B cell (primary cell): ENCODE results near the gene GFOD1. TPM values are rescaled to one million over a fixed set of nuclear protein-coding genes. Genes with fewer than 3 reads are reported as not detected.

Experiments used
- ATAC-seq: fragments of 200-7000 bp; cut with Tn5 transposase; one replicate; pipeline ENCODE4 v1.10.0; 2021; ENCODE audit warnings: low read depth, mild to moderate bottlenecking, moderate number of reproducible peaks, moderate library complexity
- CTCF ChIA-PET: fragments of 350-600 bp; sonication (Branson Sonifier 250); formaldehyde crosslinking; loops from one replicate; lab custom pipeline; 2021; ENCODE audit warnings: antibody characterized with exemption, inconsistent platforms; lab: Charles Lee
- POLR2A ChIA-PET: fragments of 350-600 bp; sonication (Branson Sonifier 250); formaldehyde crosslinking; loops from one replicate; lab custom pipeline; 2021; ENCODE audit warnings: antibody characterized with exemption; lab: Charles Lee
- DNase-seq: peaks from one replicate; pipeline ENCODE4 v3.0.0; 2013
- H2AFZ ChIP-seq: 2 replicates; pipeline ENCODE4 v1.6.1; 2012; ENCODE audit warnings: mild to moderate bottlenecking, low read depth, low read length; ENCODE audit not compliant: insufficient read depth, poor library complexity, severe bottlenecking
- H3K27ac ChIP-seq, 2 donors: 1 replicate in 1 of 2; 2 replicates in 1 of 2; pipeline ENCODE4 v1.5.1; 2012 to 2013; ENCODE audit warnings: low read length in 2 of 2, mild to moderate bottlenecking in 2 of 2, moderate library complexity in 1 of 2
- H3K27me3 ChIP-seq, 4 experiments: fragments of 200-600 bp in 1 of 4; sonication (generic) in 1 of 4; replicated peaks in 1 of 4; 1 replicate in 2 of 4; 2 replicates in 2 of 4; pipeline versions ENCODE4 v1.6.1 to v1.7.0; 2013 to 2016; ENCODE audit warnings: low read length in 3 of 4, mild to moderate bottlenecking in 2 of 4, mixed read lengths in 1 of 4, moderate library complexity in 1 of 4; ENCODE audit not compliant: insufficient read depth in 4 of 4, control insufficient read depth in 3 of 4; ENCODE audit errors: control extremely low read depth in 1 of 4
- H3K36me3 ChIP-seq, 2 experiments: replicated peaks in 1 of 2; 1 replicate in 1 of 2; 2 replicates in 1 of 2; pipeline versions ENCODE4 v1.6.1 to v1.7.1; 2013; ENCODE audit warnings: low read length in 1 of 2; ENCODE audit not compliant: insufficient read depth in 2 of 2, control insufficient read depth in 1 of 2; ENCODE audit errors: control extremely low read depth in 1 of 2, extremely low read depth in 1 of 2
- H3K4me1 ChIP-seq, 2 donors: fragments of 200-600 bp in 1 of 2; sonication (generic) in 1 of 2; 1 replicate in 1 of 2; 2 replicates in 1 of 2; pipeline versions ENCODE4 v1.5.1 to v1.6.1; 2013 to 2017; ENCODE audit warnings: low read length in 2 of 2; ENCODE audit not compliant: control insufficient read depth in 2 of 2, insufficient read depth in 2 of 2
- H3K4me2 ChIP-seq: replicated peaks from 2 replicates; pipeline ENCODE3; 2012; ENCODE audit warnings: mild to moderate bottlenecking, low read depth, low read length; ENCODE audit not compliant: poor library complexity, severe bottlenecking
- H3K4me3 ChIP-seq, 5 experiments: fragments of 200-600 bp in 1 of 5; sonication (generic) in 1 of 5; 1 replicate in 3 of 5; 2 replicates in 2 of 5; pipeline versions ENCODE4 v1.5.1 to v1.7.0; 2011 to 2016; ENCODE audit warnings: low read length in 4 of 5, mild to moderate bottlenecking in 4 of 5, low read depth in 2 of 5, control low read depth in 1 of 5, moderate library complexity in 1 of 5; ENCODE audit not compliant: insufficient read depth in 1 of 5; ENCODE audit errors: control extremely low read depth in 1 of 5, extremely low read depth in 1 of 5
- H3K79me2 ChIP-seq: fragments of 200-600 bp; sonication (generic); one replicate; pipeline ENCODE4 v1.6.0; 2016; ENCODE audit warnings: low read length; ENCODE audit not compliant: control insufficient read depth, insufficient read depth
- H3K9ac ChIP-seq: fragments of 200-600 bp; sonication (generic); 2 replicates; pipeline ENCODE4 v1.6.1; 2017; ENCODE audit warnings: mild to moderate bottlenecking, low read length, moderate library complexity
- H3K9me3 ChIP-seq, 3 donors: one replicate each; pipeline versions ENCODE4 v1.6.1 to v1.7.1; 2013; ENCODE audit warnings: low read length in 2 of 3; ENCODE audit not compliant: control insufficient read depth in 2 of 3, insufficient read depth in 1 of 3; ENCODE audit errors: control extremely low read depth in 1 of 3
- H4K20me1 ChIP-seq: 2 replicates; pipeline ENCODE4 v1.6.0; 2012; ENCODE audit warnings: mild to moderate bottlenecking, low read length; ENCODE audit not compliant: insufficient read depth, control insufficient read depth, poor library complexity, severe bottlenecking
- H3K27ac Mint-ChIP-seq: one replicate; pipeline ENCODE4 v1.8.0; 2021; ENCODE audit warnings: mixed read lengths
- H3K27me3 Mint-ChIP-seq: one replicate; pipeline ENCODE4 v1.8.0; 2021; ENCODE audit warnings: mixed read lengths
- H3K4me1 Mint-ChIP-seq: one replicate; pipeline ENCODE4 v1.8.0; 2021; ENCODE audit warnings: mixed read lengths
- H3K4me3 Mint-ChIP-seq: one replicate; pipeline ENCODE4 v1.8.0; 2021; ENCODE audit warnings: mixed read lengths
- H3K9me3 Mint-ChIP-seq: one replicate; pipeline ENCODE4 v1.8.0; 2022; ENCODE audit warnings: mixed read lengths; ENCODE audit not compliant: insufficient read depth
- EZH2 ChIP-seq: IDR thresholded peaks from 2 replicates; pipeline ENCODE4 v1.6.1; 2012; ENCODE audit warnings: borderline replicate concordance, low read depth, mild to moderate bottlenecking, moderate library complexity, low read length; ENCODE audit not compliant: insufficient read depth, poor library complexity, severe bottlenecking
- WGBS: methylation state at CpG from one replicate; pipeline ENCODE4 v1.1.5; 2013; ENCODE audit warnings: missing lambda C conversion rate; ENCODE audit not compliant: insufficient coverage; 5-methylcytosine and 5-hydroxymethylcytosine counted together
- intact Hi-C: fragments of 100-400 bp; cut with micrococcal nuclease; formaldehyde crosslinking; loops from one replicate; pipeline ENCODE4 v1.10.0; 2022
- polyA plus RNA-seq: library from polyadenylated mRNA; depleted of rRNA; stranded (reverse); fragments of >200 nt; gene quantifications from 2 replicates; pipeline ENCODE4 v1.2.3, GENCODE V29; 2012
- total RNA-seq, 2 donors: library from RNA; stranded (reverse); fragments of 120-200 nt in 1 of 2; gene quantifications; 1 replicate in 1 of 2; 2 replicates in 1 of 2; pipeline versions ENCODE4 v1.2.3 to v1.2.4, GENCODE V29; 2013 to 2022
- TF ChIP-seq, protein P1 (sequence below): fragments of 200-600 bp; IDR thresholded peaks from one replicate; pipeline ENCODE4 v1.8.0; 2022; ENCODE audit warnings: antibody characterized with exemption, mild to moderate bottlenecking

Gene GFOD1
- total and polyA plus RNA-seq, 2 donors (not counting 1 experiment from before 2014, with no cell fraction given) = 8.3 to 42.4 TPM

DNA sequence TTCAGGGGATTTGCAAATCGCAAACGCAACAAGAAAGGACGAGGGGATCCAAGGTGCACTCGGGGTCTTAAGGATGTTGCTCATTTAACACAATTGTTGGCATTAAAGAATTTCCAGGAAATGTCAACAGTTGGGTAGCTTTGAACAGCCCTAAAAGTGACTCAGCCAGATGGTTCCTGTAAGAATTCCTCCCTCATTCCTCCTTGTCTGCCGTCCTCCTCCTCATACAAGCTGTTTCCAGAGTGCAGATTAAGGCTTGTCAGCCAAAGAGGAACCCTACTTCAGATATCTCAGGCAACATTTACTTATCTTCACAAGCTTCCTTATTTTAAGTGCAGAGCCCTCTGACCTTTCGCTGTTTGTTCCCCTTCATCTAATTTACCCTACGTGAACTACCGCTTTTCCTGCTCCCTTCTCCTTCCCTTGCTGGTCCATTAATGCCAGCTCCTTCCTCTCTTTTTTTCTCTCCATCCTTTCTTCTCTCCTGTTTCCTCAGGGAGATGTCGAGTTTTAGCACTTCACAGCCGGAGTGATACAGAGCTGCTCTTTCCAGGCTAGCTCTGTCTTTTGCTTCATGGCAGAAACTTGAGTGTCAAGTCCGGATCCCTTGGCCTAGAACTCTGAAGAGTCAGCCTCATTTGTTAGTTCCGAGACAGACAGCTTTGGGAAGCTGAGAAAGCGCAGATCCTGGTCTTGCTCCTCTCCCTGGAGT is 132.9 kb downstream of the GFOD1 start:
- peaks cover 55 to 68% of the 10 kb centered on the region in 2 donors for H3K4me1 ChIP-seq
- ATAC-seq (peak; percentile 21), DNase-seq (peak; percentile 68)
- peaks cover 7% of the 10 kb centered on the region for H3K79me2 ChIP-seq
- H4K20me1 ChIP-seq = no peaks in the 10 kb centered on the region
- no peaks in the 10 kb centered on the region for H3K27me3 Mint-ChIP-seq
- intact Hi-C loops = loop anchor here (1.0 to 2.0 kb wide), 5 partner anchors 18 to 172 kb away; no protein-coding TSS in a partner anchor
- WGBS = 62% methylated on average over 13 of the region's 13 CpGs
- H3K27ac Mint-ChIP-seq = peak overlapping the region; percentile 92
- H3K27ac ChIP-seq = peak overlapping the region; percentile 91 to 99
- peak overlapping the region; percentile 80 for H3K4me3 Mint-ChIP-seq
- H3K4me2 ChIP-seq = peak overlapping the region; percentile 83
- TF ChIP-seq EZH2 = no peak
- TF ChIP-seq, protein P1, sequence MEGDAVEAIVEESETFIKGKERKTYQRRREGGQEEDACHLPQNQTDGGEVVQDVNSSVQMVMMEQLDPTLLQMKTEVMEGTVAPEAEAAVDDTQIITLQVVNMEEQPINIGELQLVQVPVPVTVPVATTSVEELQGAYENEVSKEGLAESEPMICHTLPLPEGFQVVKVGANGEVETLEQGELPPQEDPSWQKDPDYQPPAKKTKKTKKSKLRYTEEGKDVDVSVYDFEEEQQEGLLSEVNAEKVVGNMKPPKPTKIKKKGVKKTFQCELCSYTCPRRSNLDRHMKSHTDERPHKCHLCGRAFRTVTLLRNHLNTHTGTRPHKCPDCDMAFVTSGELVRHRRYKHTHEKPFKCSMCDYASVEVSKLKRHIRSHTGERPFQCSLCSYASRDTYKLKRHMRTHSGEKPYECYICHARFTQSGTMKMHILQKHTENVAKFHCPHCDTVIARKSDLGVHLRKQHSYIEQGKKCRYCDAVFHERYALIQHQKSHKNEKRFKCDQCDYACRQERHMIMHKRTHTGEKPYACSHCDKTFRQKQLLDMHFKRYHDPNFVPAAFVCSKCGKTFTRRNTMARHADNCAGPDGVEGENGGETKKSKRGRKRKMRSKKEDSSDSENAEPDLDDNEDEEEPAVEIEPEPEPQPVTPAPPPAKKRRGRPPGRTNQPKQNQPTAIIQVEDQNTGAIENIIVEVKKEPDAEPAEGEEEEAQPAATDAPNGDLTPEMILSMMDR = no peak
- no peaks in the 10 kb centered on the region for H3K9me3 Mint-ChIP-seq
- H3K4me3 ChIP-seq = peak overlapping the region in 1 of 5 experiments; percentile 42
- ChIA-PET POLR2A (interaction anchor here (0.5 to 1.8 kb wide), 6 partner anchors 9 to 220 kb away, joined by 3 to 11 read pairs (median 4); partner anchors contain the start of genes SIRT5 and TBC1D7), CTCF (interaction anchor here (0.7 to 4.4 kb wide), 18 partner anchors 9 to 443 kb away, joined by 3 to 26 read pairs (median 6); partner anchors contain the start of genes GFOD1, NOL7, SIRT5 and TBC1D7)
- no peaks in the 10 kb centered on the region for H3K27me3 ChIP-seq
- H2AFZ ChIP-seq = no peak overlapping the region
- peaks cover 0 to 3% (median 0%) of the 10 kb centered on the region in 3 donors for H3K9me3 ChIP-seq
- peaks cover 67% of the 10 kb centered on the region for H3K4me1 Mint-ChIP-seq
- no peaks in the 10 kb centered on the region for H3K36me3 ChIP-seq
- peak overlapping the region; percentile 62 for H3K9ac ChIP-seq

DNA sequence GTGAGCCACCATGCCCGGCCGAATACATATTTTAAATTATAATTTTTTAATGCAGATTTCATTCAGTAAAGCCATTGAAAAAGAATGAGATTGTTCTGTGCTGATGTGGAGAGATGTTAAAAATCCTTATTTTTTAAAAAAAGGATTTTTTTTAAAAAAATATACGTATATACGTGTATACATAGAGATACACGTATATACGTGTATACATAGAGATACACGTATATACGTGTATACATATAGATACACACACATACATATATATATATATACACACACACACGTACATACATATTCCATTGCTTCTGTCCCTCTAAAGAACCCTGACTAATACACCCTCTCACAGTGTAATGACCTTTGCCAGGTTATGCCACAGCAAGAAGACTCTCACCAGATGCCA is 135.2 kb downstream of the GFOD1 start:
- H3K9me3 Mint-ChIP-seq = no peaks in the 10 kb centered on the region

More for the DNA sequence above, 135.2 kb downstream of the GFOD1 start:
- Histone ChIP-seq H3K27me3 (no peaks in the 10 kb centered on the region), H3K4me2 (no peak overlapping the region), H3K79me2 (no peaks in the 10 kb centered on the region), H4K20me1 (no peaks in the 10 kb centered on the region), H3K36me3 (no peaks in the 10 kb centered on the region), H3K4me1 (peaks cover 39 to 47% of the 10 kb centered on the region in 2 donors), H2AFZ (no peak overlapping the region), H3K27ac (no peak overlapping the region), H3K4me3 (no peak overlapping the region), H3K9me3 (no peaks in the 10 kb centered on the region), H3K9ac (no peak overlapping the region)
- Mint-ChIP-seq H3K4me3 (no peak overlapping the region), H3K4me1 (peaks cover 48% of the 10 kb centered on the region), H3K27me3 (no peaks in the 10 kb centered on the region), H3K27ac (no peak overlapping the region)
- intact Hi-C loops = no loop called here
- 100% methylated on average over 1 of the region's 9 CpGs for WGBS
- ChIA-PET POLR2A (no interaction called here), CTCF (interaction anchor here (1.2 to 1.4 kb wide), 2 partner anchors 15 to 21 kb away, joined by 4 to 7 read pairs; no protein-coding TSS in a partner anchor)
- no peak for ATAC-seq
- no peak for DNase-seq
- no peak for TF ChIP-seq EZH2
- TF ChIP-seq, protein P1 = no peak
